GM18907 (cell line): ENCODE results near the gene PPP2R1A.
"Not testable (repeated sequence)": the region's sequence is repeated elsewhere in the genome, so short reads cannot be mapped to it uniquely, and the experiment has no call there.

Source experiments
- ATAC-seq: cut with Tn5 transposase; IDR thresholded peaks from one replicate; pipeline ENCODE4 v1.9.1; 2021; ENCODE audit warnings: mild to moderate bottlenecking, moderate library complexity; ENCODE audit not compliant: unreplicated experiment

The PPP2R1A gene

GRCh38 chr19:52200044-52200443, 10.2 kb downstream of the PPP2R1A start:
- ATAC-seq: no peak

- ATAC-seq: not testable (repeated sequence)
Measured at GRCh38 chr19:52200755-52201391, 11.0 kb downstream of the PPP2R1A start.

GRCh38 chr19:52206481-52206880, 16.6 kb downstream of the PPP2R1A start:
- ATAC-seq: no peak

GRCh38 chr19:52211203-52211602, 21.4 kb downstream of the PPP2R1A start:
- ATAC-seq: no peak

- ATAC-seq: no peak
Measured at GRCh38 chr19:52211926-52212571, 22.2 kb downstream of the PPP2R1A start.

GRCh38 chr19:52212572-52213255, 22.9 kb downstream of the PPP2R1A start:
- no peak for ATAC-seq

- ATAC-seq: no peak
Measured at GRCh38 chr19:52214241-52214640, 24.4 kb downstream of the PPP2R1A start.

- ATAC-seq: no peak
Measured at GRCh38 chr19:52216401-52216800, 26.5 kb downstream of the PPP2R1A start.

GRCh38 chr19:52217576-52217975, 27.7 kb downstream of the PPP2R1A start:
- no peak for ATAC-seq

GRCh38 chr19:52219611-52220010, 29.8 kb downstream of the PPP2R1A start:
- no peak for ATAC-seq

- no peak for ATAC-seq
Measured at GRCh38 chr19:52221031-52221430, 31.2 kb downstream of the PPP2R1A start.

- no peak for ATAC-seq
Measured at GRCh38 chr19:52221831-52222375, 32.1 kb downstream of the PPP2R1A start.

GRCh38 chr19:52224211-52224610, 34.4 kb downstream of the PPP2R1A start:
- no peak for ATAC-seq

GRCh38 chr19:52226652-52227051, 36.8 kb downstream of the PPP2R1A start:
- no peak for ATAC-seq

GRCh38 chr19:52227196-52227940, 37.5 kb downstream of the PPP2R1A start:
- ATAC-seq: no peak

- ATAC-seq: no peak
Measured at GRCh38 chr19:52227980-52228379, 38.1 kb downstream of the PPP2R1A start.

GRCh38 chr19:52229524-52229923, 39.7 kb downstream of the PPP2R1A start:
- no peak for ATAC-seq

GRCh38 chr19:52230685-52231084, 40.8 kb downstream of the PPP2R1A start:
- no peak for ATAC-seq

- ATAC-seq: no peak
Measured at GRCh38 chr19:52231154-52231910, 41.5 kb downstream of the PPP2R1A start.

GRCh38 chr19:52234406-52234805, 44.6 kb downstream of the PPP2R1A start:
- no peak for ATAC-seq
